DMS53 treated with DMSO at 0.1 percent for 48 hours (cell line): Measurements from ENCODE around the gene OSGEPL1.
A peak's percentile ranks its signal among the peaks of the same experiment; 100 is the strongest.
"Not testable (repeated sequence)": the region's sequence is repeated elsewhere in the genome, so short reads cannot be mapped to it uniquely, and the experiment has no call there.

Experiments used
- DNase-seq: peaks from one replicate; lab custom pipeline; 2025; ENCODE audit not compliant: unreplicated experiment; lab: John Stamatoyannopoulos, UW

Gene OSGEPL1

GRCh38 chr2:189762551-189763298, at the start of gene OSGEPL1:
Gene OSGEPL1, minus strand, starts transcription at chr2:189762792. Its CDS starts 1,152 bp downstream, at chr2:189761640.
- peak; percentile 94 for DNase-seq

GRCh38 chr2:189803431-189803830, 40.8 kb upstream of the OSGEPL1 start:
- no peak for DNase-seq

- DNase-seq = no peak
Observed at GRCh38 chr2:189802396-189802912, 39.9 kb upstream of the OSGEPL1 start.

- no peak for DNase-seq
Observed at GRCh38 chr2:189799531-189799930, 36.9 kb upstream of the OSGEPL1 start.

GRCh38 chr2:189799030-189799331, 36.4 kb upstream of the OSGEPL1 start:
- no peak for DNase-seq

GRCh38 chr2:189798312-189799029, 35.9 kb upstream of the OSGEPL1 start:
- DNase-seq = peak; percentile 41

- no peak for DNase-seq
Observed at GRCh38 chr2:189797902-189798301, 35.3 kb upstream of the OSGEPL1 start.

- DNase-seq = no peak
Observed at GRCh38 chr2:189794310-189794709, 31.7 kb upstream of the OSGEPL1 start.

GRCh38 chr2:189791338-189792042, 28.9 kb upstream of the OSGEPL1 start:
- DNase-seq = no peak

- peak; percentile 93 for DNase-seq
Observed at GRCh38 chr2:189783927-189784867, 21.6 kb upstream of the OSGEPL1 start, which contains the start of the genes ORMDL1 and PMS1. Gene ORMDL1, minus strand, starts transcription at chr2:189784339. Its CDS starts 1,744 bp downstream, at chr2:189782595. Gene PMS1, plus strand, starts transcription at chr2:189784450. Its CDS starts 7,360 bp downstream, at chr2:189791810.

- DNase-seq = peak; percentile 57
Observed at GRCh38 chr2:189783451-189783926, 20.9 kb upstream of the OSGEPL1 start.

- no peak for DNase-seq
Observed at GRCh38 chr2:189782221-189782671, 19.7 kb upstream of the OSGEPL1 start.

- no peak for DNase-seq
Observed at GRCh38 chr2:189772212-189772611, 9.6 kb upstream of the OSGEPL1 start.

GRCh38 chr2:189770590-189771322, 8.2 kb upstream of the OSGEPL1 start:
- no peak for DNase-seq

- DNase-seq = no peak
Observed at GRCh38 chr2:189763908-189764661, 1.5 kb upstream of the OSGEPL1 start.

GRCh38 chr2:189762229-189762550, 402 bp downstream of the OSGEPL1 start:
- no peak for DNase-seq

- DNase-seq = not testable (repeated sequence)
Observed at GRCh38 chr2:189760154-189760553, 2.4 kb downstream of the OSGEPL1 start.

GRCh38 chr2:189756311-189756952, 6.2 kb downstream of the OSGEPL1 start:
- DNase-seq = no peak
